ENCODE results near the gene CBFA2T3. TPM values are rescaled to one million over a fixed set of nuclear protein-coding genes. Genes with fewer than 3 reads are reported as not detected.
A peak's percentile ranks its signal among the peaks of the same experiment; 100 is the strongest.

CBFA2T3 gene
- total RNA-seq, 4 donors from 2014 or later: 0.95 to 7.3 (median 3.3) TPM

DNA sequence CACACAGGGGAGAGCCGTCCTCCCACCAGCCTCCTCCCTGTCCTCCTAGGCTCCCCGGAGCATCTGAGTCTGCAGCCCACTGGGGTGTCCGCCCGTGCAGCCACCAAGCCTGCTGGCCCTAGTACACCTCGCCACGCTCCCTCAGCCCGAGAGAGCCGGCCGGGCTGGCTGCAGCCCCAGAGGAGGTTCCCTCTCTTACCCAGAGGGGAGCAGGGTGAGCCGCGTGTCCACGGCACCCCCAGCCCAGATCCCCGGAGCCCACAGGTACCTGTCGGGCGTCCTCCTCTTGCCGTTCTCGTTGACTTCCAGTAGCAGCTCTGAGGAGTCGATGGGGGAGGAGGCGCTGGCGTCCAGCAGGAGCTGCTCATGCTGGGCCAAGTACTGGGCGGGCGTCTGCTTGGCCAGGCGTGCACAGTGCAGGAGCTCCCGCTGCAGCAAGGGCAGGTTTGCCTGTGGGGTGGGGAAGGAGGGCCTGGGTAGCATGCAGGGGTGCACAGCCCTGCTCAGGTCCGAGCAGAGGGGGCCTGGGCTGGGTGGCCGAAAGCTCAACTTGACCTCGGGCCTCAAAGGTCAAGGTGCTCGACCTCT, 91.2 kb downstream of the CBFA2T3 start:
- no peak for ATAC-seq
- in situ Hi-C loops (cut with MboI; ENCODE audit: low sequenced_read_pairs in 4 of 4) (no loop called here), intact Hi-C loops (cut with DNase I; ENCODE audit: low total_unique reads) (loop anchor here (2.0 to 5.0 kb wide), 2 partner anchors 35 to 57 kb away; no protein-coding TSS in a partner anchor)
- H3K4me1 ChIP-seq: peaks cover 59 to 67% of the 10 kb centered on the region in 2 donors
- H3K36me3 ChIP-seq: peaks cover 0 to 36% of the 10 kb centered on the region in 2 donors
- peak overlapping the region; percentile 69 to 97 (median 90) for H3K27ac ChIP-seq
- no peaks in the 10 kb centered on the region for H3K9me3 ChIP-seq
- no peak for DNase-seq
- TF ChIP-seq, protein P1, sequence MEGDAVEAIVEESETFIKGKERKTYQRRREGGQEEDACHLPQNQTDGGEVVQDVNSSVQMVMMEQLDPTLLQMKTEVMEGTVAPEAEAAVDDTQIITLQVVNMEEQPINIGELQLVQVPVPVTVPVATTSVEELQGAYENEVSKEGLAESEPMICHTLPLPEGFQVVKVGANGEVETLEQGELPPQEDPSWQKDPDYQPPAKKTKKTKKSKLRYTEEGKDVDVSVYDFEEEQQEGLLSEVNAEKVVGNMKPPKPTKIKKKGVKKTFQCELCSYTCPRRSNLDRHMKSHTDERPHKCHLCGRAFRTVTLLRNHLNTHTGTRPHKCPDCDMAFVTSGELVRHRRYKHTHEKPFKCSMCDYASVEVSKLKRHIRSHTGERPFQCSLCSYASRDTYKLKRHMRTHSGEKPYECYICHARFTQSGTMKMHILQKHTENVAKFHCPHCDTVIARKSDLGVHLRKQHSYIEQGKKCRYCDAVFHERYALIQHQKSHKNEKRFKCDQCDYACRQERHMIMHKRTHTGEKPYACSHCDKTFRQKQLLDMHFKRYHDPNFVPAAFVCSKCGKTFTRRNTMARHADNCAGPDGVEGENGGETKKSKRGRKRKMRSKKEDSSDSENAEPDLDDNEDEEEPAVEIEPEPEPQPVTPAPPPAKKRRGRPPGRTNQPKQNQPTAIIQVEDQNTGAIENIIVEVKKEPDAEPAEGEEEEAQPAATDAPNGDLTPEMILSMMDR (IDR thresholded peaks at IDR 0.05 in 4 of 5, conservative IDR thresholded peaks at IDR 0.05 in 1 of 5): no peak
- TF ChIP-seq POLR2A (IDR thresholded peaks at IDR 0.05): no peak
- H3K27me3 ChIP-seq: no peaks in the 10 kb centered on the region
- no peak overlapping the region for H3K4me3 ChIP-seq

DNA sequence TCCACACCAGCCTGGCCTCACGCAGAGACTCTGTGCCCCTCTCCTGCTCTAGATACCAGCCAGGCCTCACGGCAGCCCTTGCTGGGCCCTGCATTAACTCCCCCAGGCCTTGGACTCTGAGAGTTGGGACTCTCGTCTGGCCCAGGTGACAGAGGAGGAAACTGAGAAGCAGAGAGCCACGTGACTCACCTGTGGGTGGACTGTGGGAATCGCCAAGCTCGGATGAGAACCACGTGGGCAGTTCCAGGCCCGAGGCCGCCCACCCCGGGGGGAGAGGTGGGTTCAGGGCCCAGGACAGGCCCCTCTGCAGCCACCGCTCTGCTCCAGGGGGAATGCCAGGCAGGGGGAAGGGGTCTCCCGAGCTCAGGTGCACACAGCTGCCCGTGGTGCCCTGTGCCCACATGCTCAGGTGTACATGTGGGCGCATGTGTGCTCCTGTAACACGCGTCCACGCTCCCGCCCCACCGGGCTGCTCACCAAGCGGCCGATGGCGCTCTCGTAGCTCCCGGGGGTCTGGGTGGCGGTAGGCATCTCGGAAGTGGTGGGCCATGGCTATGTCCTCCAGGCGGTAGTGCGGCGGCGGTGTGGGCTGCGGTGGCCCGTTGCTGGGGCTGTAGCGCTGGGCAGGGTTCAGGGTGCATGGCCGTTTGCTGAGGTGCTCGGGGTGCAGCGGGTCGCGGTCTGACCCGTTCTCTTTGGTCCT, 92.3 kb downstream of the CBFA2T3 start:
- intact Hi-C loops (cut with DNase I; ENCODE audit: low total_unique reads) (loop anchor here (5.0 kb wide), 1 partner anchor 58 kb away; no protein-coding TSS in a partner anchor), in situ Hi-C loops (cut with MboI; ENCODE audit: low sequenced_read_pairs in 4 of 4) (no loop called here)
- DNase-seq (no peak), ATAC-seq (no peak)
- Histone ChIP-seq H3K27ac (peak overlapping the region; percentile 81 to 97 (median 90)), H3K4me3 (peak overlapping the region in 2 of 4 donors; percentile 15 to 43), H3K9me3 (no peaks in the 10 kb centered on the region), H3K4me1 (peaks cover 59 to 67% of the 10 kb centered on the region in 2 donors), H3K36me3 (peaks cover 0 to 31% of the 10 kb centered on the region in 2 donors), H3K27me3 (no peaks in the 10 kb centered on the region)
- no peak for TF ChIP-seq POLR2A (IDR thresholded peaks at IDR 0.05)
- TF ChIP-seq, protein P1 (IDR thresholded peaks at IDR 0.05 in 4 of 5, conservative IDR thresholded peaks at IDR 0.05 in 1 of 5): no peak

DNA sequence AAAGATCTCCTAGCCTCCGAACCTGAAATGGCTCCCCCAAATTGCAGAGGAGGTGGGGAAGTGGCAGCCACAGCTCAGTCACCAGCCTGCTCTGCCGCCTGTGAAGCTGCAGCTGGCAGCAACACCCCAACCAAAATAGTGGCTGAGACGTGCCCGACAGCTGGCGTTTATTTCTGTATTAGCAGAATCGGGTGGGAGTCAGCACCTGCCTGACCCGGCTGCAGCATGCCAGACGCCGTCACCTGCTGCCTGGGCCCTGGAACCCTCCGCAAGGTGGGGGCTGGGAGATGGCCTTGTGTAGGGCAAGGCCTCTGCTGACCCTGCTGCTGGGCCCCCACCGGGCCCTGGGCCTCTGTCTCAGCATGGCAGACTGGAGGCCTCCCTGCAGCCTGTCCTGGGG, 93.1 kb downstream of the CBFA2T3 start:
- in situ Hi-C loops (cut with MboI; ENCODE audit: low sequenced_read_pairs in 4 of 4) (no loop called here), intact Hi-C loops (cut with DNase I; ENCODE audit: low total_unique reads) (no loop called here)
- Histone ChIP-seq H3K9me3 (no peaks in the 10 kb centered on the region), H3K4me3 (peak overlapping the region in 3 of 4 donors; percentile 4 to 43 (median 22)), H3K4me1 (peaks cover 59 to 66% of the 10 kb centered on the region in 2 donors), H3K27me3 (no peaks in the 10 kb centered on the region), H3K27ac (peak overlapping the region; percentile 81 to 97 (median 90)), H3K36me3 (peaks cover 0 to 35% of the 10 kb centered on the region in 2 donors)
- TF ChIP-seq, protein P1 (IDR thresholded peaks at IDR 0.05 in 4 of 5, conservative IDR thresholded peaks at IDR 0.05 in 1 of 5): no peak
- TF ChIP-seq POLR2A (IDR thresholded peaks at IDR 0.05): peak; percentile 60 to 70
- peak; percentile 80 to 86 for DNase-seq
- peak; percentile 76 to 81 for ATAC-seq

DNA sequence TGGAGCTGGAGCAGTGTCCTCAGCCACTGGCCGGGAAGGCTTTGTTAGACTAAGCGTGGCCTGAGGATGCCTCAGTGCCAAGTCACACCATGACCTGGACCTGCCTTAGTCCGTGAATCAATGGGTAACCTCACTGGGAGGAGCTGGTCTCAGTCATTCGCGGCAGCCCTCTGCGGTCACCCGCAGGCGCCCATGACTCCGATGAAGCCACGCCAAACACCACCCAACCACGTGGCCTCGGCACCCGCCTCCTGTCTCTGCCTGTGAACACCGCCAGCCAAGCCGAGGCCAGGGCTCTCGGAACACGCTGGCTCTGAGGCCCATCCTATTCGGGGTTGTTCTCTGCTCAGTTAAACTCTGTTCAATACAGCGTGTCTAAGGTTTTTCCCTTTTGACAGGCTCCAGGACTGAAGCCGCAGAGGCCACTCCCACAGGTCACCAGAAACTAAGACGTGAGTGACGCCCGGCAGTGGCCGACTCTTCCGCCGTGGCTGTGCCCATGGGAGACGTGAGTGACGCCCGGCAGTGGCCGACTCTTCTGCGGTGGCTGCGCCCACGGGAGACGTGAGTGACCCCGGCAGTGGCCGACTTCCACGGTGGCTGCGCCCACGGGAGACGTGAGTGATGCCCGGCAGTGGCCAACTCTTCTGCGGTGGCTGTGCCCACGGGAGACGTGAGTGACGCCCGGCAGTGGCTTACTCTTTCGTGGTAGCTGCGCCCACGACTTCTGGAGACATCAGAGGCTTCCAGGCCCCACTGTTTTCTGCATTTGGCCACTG, 93.7 kb downstream of the CBFA2T3 start:
- ATAC-seq (peak; percentile 26 to 58), DNase-seq (peak; percentile 62 to 73)
- peak overlapping the region in 2 of 4 donors; percentile 22 to 43 for H3K4me3 ChIP-seq
- peak; percentile 41 to 55 for TF ChIP-seq POLR2A (IDR thresholded peaks at IDR 0.05)
- TF ChIP-seq, protein P1 (IDR thresholded peaks at IDR 0.05 in 4 of 5, conservative IDR thresholded peaks at IDR 0.05 in 1 of 5): no peak
- no peaks in the 10 kb centered on the region for H3K27me3 ChIP-seq
- in situ Hi-C loops (cut with MboI; ENCODE audit: low sequenced_read_pairs in 4 of 4) (no loop called here), intact Hi-C loops (cut with DNase I; ENCODE audit: low total_unique reads) (no loop called here)
- peaks cover 55 to 62% of the 10 kb centered on the region in 2 donors for H3K4me1 ChIP-seq
- no peaks in the 10 kb centered on the region for H3K9me3 ChIP-seq
- H3K36me3 ChIP-seq: peaks cover 0 to 41% of the 10 kb centered on the region in 2 donors
- H3K27ac ChIP-seq: peak overlapping the region; percentile 81 to 97 (median 90)
